DMS79 (cell line): ENCODE data around the gene WHRN.

ENCODE experiments used
- DNase-seq: peaks from one replicate; lab custom pipeline; 2025; lab: John Stamatoyannopoulos, UW

The WHRN gene

GRCh38 chr9:114397219-114397847 lies 107.9 kb downstream of the WHRN start:
- DNase-seq, result no peak

DNA sequence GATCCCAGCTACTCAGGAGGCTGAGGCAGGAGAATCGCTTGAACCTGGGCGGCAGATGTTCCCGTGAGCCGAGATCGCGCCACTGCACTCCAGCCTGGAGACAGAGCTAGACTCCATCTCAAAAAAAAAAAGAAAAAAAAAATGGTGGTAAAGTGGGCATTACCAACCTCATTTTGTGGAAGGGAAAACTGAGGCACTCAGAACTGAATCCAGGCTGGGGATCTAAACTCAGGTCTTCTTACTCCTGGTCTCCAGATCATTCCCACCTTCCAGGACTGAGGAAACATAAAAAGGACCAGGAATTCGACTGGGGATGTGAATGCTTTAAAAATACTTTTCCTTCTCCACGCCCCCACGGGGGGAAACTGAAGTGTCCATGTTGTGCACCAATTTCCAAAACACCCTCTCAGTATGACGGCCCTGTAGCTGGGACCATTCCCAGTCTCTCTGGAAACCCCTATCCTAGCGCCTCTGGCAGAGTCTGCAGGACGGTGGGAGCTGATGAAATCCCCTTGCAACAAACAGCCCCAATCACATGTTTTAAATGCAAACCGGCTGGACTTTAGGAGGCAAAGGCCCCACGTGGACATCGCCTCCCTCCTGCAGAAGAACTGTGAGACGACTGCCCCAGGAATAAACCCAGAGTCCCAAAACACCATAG lies 108.6 kb downstream of the WHRN start:
- no peak for DNase-seq

- DNase-seq, result no peak
These were observed 109.5 kb downstream of the WHRN start for GRCh38 chr9:114395768-114396167.

DNA sequence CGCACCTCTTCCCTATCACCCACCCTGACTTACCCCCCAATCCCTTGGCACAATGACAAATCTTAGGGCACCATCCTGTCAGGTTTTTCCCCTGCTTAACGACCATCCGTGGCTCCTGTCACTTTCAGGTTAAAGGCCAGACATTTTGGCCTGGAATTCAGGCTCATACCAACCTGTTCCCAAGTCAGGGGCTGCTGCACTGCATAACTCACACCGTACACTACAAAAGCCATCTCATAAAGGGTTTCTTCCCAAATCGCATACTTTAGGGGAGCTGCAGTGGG lies 110.0 kb downstream of the WHRN start:
- DNase-seq, result no peak

- no peak for DNase-seq
These were observed 110.5 kb downstream of the WHRN start for GRCh38 chr9:114394523-114395333.

DNA sequence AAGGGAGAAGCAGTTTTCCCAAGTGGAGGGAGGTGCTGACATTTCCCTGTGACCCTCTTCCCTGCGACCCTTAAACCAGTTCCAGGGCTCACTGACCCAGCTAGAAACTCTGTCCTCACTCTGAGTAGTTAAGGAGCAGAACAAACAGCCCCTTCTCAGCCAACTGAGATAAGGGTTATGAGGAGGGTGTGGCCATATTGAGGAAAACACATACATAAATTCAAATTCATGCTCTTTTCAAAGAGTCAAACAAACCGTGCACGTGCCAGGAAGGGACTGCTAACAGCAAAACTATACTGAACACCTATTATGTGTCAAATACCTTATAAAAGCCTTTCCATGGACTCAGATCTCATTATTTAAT lies 112.5 kb downstream of the WHRN start:
- peak; percentile 15 for DNase-seq

DNA sequence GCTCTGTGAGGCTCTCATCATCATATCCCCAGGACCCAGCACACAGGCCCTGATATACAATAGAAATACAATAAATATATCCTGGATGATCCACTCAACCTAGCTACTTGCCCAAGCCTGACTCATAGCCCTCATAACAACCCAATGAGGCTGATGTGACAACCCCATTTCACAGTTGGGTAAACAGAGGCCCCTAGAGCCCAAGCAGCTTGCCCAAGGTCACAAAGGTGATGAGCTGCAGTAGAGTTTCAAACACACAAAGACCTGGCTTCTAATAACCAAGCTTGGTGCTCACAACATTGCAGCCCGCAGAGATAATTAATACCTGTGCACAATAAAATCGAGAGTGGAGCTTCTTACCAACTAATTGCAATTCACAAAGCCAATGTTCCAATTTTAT lies 114.3 kb downstream of the WHRN start:
- no peak for DNase-seq

DNA sequence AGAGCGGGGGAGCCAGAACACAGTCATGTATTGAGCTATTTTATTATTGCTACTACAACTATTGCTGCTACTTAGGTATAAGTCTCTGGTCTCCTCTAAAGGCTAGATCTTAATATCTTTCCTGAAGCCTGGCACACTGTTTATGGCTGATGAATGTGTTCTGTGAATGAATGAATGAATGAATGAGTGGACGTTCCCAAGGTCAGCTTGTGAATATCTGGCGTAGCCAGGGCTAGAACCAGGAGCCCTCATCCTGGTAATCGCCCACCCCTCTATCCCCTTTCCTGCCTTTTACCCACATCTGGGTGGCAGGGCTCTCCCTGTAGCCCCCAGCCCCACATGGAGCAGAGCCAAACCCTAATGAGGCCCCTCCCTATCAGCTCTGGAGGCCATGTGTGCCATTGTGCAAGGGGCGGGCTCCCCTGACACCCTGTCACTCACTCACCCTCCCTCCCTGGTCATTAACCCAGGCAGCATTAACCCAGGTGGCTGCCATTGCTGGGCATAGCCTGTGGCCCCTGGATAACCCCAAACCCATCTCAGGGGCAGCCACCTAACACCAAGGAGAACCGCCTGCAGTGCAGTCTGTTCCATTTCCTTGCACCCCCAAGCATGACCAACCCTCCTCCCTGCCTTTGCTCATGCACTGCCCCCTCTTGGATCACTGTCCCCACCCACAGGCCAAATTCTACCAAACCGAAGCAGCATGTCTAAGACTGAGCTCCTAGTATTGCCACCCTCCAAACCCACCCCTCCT lies 115.5 kb downstream of the WHRN start:
- no peak for DNase-seq

DNA sequence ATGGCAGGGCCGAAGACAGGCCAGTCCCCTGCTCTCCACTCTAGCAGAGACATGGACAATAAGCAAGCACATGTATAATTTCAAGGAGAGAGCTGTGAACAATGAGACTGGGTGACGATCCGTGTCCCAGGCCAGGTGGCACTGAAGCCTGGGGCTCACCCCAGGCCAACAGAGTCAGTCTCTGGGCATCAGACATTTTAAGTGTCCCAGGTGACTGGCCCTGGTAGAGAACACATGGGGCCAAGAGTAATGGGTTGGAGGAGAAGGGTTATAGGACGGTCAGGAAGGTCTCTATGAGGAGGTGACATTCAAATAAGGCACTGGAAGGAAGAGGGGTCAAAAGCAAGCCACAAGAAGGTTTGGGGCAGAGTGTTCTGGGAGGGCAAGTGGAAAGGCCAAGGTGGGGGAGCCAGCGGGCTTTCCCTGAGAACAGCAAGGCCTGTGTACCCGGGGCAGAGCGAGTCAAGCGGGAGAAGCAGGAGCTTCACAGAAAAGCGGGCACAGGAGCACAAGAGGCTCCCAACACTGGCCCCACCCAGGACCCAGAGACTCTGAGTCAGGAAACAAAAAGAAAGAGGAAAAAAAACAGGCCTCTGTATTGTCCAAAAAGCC lies 116.4 kb downstream of the WHRN start:
- no peak for DNase-seq

DNA sequence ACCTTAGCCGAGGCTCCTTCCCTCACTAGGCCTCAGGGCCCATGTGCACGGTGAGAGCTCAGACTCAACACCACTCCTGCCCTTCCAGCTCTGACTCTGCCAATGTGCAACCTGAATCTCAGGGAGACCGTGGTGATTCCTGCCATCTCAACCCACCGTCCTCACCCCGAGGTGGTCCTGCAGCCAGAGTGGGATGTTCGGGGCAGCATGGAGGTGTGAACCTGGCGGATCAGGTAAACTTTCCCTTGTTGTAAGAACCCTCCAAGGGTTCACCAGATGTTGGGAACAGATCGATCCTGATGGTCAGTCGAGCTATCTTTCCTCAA lies 117.0 kb downstream of the WHRN start:
- DNase-seq, result no peak

DNA sequence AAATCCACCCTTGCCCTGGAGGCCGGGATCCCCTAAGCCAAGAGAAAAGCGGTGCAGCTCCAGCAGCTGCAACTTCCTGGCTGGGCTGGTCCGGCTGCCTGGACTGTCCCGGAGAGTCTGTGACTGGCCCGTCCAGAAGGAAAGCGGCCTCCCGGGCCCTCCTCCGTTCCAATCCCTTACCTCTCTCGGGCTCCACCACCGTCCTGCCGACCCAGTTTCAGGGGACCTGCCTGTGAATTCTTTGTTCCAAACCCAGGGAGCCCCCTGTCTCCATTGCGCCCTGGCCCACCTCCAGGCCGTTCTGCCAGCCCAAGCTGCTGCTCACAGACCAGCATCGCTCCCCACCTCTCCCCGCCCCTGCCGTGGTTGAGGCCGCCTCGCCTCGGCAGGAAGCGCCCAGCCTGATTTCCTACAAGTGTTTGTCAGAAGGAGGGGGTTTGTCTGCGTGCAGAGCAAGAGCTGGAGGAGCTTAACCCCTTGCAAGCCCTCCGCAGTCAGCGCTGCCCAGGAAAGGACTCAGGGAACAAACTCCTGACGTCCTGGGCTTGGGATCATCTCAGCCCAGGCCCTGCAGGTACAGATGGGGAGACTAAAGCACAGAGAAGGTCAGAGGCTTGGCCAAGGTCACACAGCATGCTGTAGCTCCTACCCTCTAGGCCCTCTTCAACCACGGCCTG lies 117.5 kb downstream of the WHRN start, which contains the start of gene AKNA:
TSS of gene AKNA (minus strand) at position 303 of the 677 bp plus-strand sequence. CDS start 6,649 bp downstream, outside the sequence.
- peak; percentile 83 for DNase-seq

GRCh38 chr9:114386886-114387679 lies 118.2 kb downstream of the WHRN start:
- DNase-seq, result peak; percentile 74

DNA sequence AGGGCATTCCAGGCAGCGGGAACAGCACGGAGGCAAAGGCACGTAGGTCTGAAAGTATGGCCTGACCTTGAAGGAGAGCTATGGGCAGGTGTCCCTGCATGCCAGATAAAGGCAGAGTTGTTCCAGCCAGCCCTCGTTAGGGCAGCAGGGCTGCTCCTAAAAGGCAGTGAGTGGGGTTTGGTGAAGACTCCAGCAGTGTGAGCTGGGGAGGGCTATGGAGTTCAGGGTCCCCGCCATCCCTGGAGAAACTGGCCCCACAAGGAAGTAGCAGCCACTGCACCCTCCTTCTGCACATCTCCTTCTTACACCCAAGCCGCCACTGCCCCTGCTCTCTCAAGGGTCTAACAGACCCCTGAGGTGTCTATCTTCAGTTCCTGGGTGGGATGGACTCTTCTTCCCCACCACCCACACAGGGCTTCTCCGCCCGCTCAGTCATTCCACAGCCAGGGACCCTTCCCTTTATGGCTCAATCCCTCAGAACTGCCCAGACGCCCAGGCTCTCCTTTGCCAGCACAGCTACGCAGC lies 118.8 kb downstream of the WHRN start:
- DNase-seq, result no peak

- no peak for DNase-seq
These were observed 119.7 kb downstream of the WHRN start for GRCh38 chr9:114385397-114386181.

GRCh38 chr9:114384836-114385396 lies 120.4 kb downstream of the WHRN start:
- no peak for DNase-seq

- no peak for DNase-seq
These were observed 120.9 kb downstream of the WHRN start for GRCh38 chr9:114384341-114384740.

DNA sequence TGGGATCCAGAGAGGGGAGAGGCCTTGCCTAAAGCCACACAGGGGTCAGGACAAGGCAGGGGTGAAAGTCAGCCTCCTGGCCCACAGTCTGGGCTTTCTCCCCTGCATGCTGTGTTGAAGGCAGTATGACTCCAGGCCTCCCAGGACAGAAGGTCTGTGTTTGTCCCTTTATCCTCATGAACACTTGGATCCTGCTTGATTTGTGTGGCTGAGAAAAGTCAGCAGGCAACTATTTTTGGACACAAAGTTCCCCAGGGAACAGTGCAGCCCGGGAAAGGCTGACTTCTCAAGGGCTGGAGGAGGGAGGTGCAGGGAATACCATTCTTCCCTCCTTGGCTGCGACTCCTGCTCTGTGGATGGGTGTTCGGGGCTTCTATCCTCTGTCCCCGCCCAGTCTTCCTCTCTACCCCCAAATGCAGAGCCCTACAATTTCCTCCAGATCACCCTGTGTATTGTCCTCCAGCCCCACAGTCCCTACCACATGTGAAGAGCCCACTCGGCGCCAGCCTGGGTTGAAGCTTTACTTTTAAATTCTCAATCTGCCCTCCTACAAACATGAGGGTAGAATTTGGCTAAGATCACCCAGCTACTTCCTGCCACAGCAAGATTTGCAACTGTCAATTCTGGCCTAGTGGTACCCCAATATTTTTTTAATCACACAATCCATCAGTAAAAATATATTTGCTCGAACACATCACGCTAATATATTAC lies 121.6 kb downstream of the WHRN start:
- no peak for DNase-seq

GRCh38 chr9:114382699-114383520 lies 122.4 kb downstream of the WHRN start:
- no peak for DNase-seq
